ENCODE data around the gene PDE4B. TPM values are rescaled to one million over a fixed set of nuclear protein-coding genes. Genes with fewer than 3 reads are reported as not detected.

PDE4B gene
- total and polyA plus RNA-seq, 2 of the 13 experiments (the other 11 are each of a cell fraction or from before 2014, with no cell fraction given) = not detected

DNA sequence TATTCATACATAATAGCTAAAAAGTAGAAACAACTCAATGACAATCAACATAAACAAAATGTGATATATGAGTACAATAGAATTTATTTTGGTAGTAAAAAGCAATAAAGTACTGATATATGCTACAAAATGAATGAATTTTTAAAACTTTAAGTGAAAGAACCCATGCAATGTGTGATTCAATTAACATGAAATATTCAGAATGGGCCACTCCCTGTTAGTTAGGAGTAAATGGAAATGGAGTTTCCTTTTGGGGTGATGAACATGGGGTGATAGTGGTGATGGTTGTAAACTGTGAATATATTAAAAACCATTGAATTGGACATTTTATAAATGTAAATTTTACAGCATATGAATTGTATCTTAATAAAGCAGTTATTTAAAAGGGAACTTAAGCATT lies 374.6 kb downstream of the PDE4B start (continued):
- no peak for TF ChIP-seq ZNF30 (CRISPR knock-in tag; IDR thresholded peaks at IDR 0.05)
- no peak for TF ChIP-seq MTF2 (CRISPR knock-in tag; IDR thresholded peaks at IDR 0.05; ENCODE audit: borderline replicate concordance)
- no peak for TF ChIP-seq PTBP1 (IDR thresholded peaks at IDR 0.05; ENCODE audit: low read depth, low read length, poor library complexity, severe bottlenecking)
- TF ChIP-seq RAD51 (IDR thresholded peaks at IDR 0.05; ENCODE audit: borderline replicate concordance) = no peak
- TF ChIP-seq PHF21A (CRISPR knock-in tag; IDR thresholded peaks at IDR 0.05) = no peak
- no peak for TF ChIP-seq SAFB2 (CRISPR knock-in tag; IDR thresholded peaks at IDR 0.05; ENCODE audit: borderline replicate concordance, low read depth)
- TF ChIP-seq, protein P1, sequence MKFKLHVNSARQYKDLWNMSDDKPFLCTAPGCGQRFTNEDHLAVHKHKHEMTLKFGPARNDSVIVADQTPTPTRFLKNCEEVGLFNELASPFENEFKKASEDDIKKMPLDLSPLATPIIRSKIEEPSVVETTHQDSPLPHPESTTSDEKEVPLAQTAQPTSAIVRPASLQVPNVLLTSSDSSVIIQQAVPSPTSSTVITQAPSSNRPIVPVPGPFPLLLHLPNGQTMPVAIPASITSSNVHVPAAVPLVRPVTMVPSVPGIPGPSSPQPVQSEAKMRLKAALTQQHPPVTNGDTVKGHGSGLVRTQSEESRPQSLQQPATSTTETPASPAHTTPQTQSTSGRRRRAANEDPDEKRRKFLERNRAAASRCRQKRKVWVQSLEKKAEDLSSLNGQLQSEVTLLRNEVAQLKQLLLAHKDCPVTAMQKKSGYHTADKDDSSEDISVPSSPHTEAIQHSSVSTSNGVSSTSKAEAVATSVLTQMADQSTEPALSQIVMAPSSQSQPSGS (CRISPR knock-in tag; IDR thresholded peaks at IDR 0.05) = no peak
- TF ChIP-seq ZNF430 (CRISPR knock-in tag; IDR thresholded peaks at IDR 0.05) = no peak
- TF ChIP-seq, protein P2, sequence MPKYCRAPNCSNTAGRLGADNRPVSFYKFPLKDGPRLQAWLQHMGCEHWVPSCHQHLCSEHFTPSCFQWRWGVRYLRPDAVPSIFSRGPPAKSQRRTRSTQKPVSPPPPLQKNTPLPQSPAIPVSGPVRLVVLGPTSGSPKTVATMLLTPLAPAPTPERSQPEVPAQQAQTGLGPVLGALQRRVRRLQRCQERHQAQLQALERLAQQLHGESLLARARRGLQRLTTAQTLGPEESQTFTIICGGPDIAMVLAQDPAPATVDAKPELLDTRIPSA (CRISPR knock-in tag; IDR thresholded peaks at IDR 0.05; ENCODE audit: borderline replicate concordance) = no peak
- TF ChIP-seq EHMT2 (IDR thresholded peaks at IDR 0.05; ENCODE audit: borderline replicate concordance, low read depth, low read length) = no peak
- no peak for TF ChIP-seq NFYB (CRISPR knock-in tag; IDR thresholded peaks at IDR 0.05)
- TF ChIP-seq, protein P3, sequence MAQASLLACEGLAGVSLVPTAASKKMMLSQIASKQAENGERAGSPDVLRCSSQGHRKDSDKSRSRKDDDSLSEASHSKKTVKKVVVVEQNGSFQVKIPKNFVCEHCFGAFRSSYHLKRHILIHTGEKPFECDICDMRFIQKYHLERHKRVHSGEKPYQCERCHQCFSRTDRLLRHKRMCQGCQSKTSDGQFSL (CRISPR knock-in tag; IDR thresholded peaks at IDR 0.05) = no peak
- no peak for TF ChIP-seq ZNF207 (IDR thresholded peaks at IDR 0.05; ENCODE audit: borderline replicate concordance)

All from HepG2 (cell line).